Pancreas (tissue), 10 donors: Measurements from ENCODE around the gene DDAH1. TPM values are rescaled to one million over a fixed set of nuclear protein-coding genes. Genes with fewer than 3 reads are reported as not detected.

Experiments used
- ATAC-seq, 4 donors: fragments of 200-7000 bp; cut with Tn5 transposase; one replicate each; pipeline versions ENCODE4 v1.8.0 to v1.9.1; 2020; ENCODE audit warnings: mild to moderate bottlenecking in 4 of 4, moderate library complexity in 4 of 4
- DNase-seq, 6 donors: peaks; one replicate each; pipeline ENCODE4 v3.0.0-alpha.2; 2020
- FAIRE-seq: peaks from 2 replicates; lab custom pipeline; 2012; peaks lifted over from hg19 to GRCh38; lab: Jason Lieb, UNC
- H3K27ac ChIP-seq, 4 donors: fragments of 200-600 bp; sonication (generic); 1 replicate in 3 of 4; 2 replicates in 1 of 4; pipeline versions ENCODE4 v1.5.0 to v1.8.0; 2020
- H3K27me3 ChIP-seq, 4 donors: fragments of 200-600 bp; one replicate each; pipeline ENCODE4 v1.8.0; 2021
- H3K36me3 ChIP-seq, 3 donors: fragments of 200-600 bp; sonication (generic) in 1 of 3; one replicate each; pipeline versions ENCODE4 v1.5.0 to v1.8.0; 2020 to 2021
- H3K4me1 ChIP-seq, 3 donors: fragments of 200-600 bp; one replicate each; pipeline ENCODE4 v1.8.0; 2021
- H3K4me3 ChIP-seq, 4 donors: fragments of 200-600 bp; sonication (generic) in 2 of 4; one replicate each; pipeline versions ENCODE4 v1.5.0 to v1.8.0; 2020 to 2021
- H3K9me3 ChIP-seq, 4 donors: fragments of 200-600 bp; one replicate each; pipeline ENCODE4 v1.8.0; 2021
- WGBS, 2 donors: extraction: QIAGEN DNeasy Blood & Tissue Kit; methylation state at CpG; one replicate each; pipeline ENCODE4 v1.1.7; 2013; 5-methylcytosine and 5-hydroxymethylcytosine counted together
- intact Hi-C, 3 donors: fragments of 100-400 bp; cut with DNase I; formaldehyde crosslinking; loops; one replicate each; pipeline versions ENCODE4 v1.11.1 to v1.14.2; 2022
- polyA plus RNA-seq, 2 donors: library from polyadenylated mRNA; stranded (reverse); fragments of 200-250 nt; gene quantifications; one replicate each; pipeline ENCODE4 v1.2.3, GENCODE V29; 2013
- total RNA-seq, 6 donors: library from RNA; stranded (reverse); fragmentation: NEBNext Ultra II Directional in 4 of 6; extraction: Animal tissue kit (Norgen Biotek cat#: 25700) in 4 of 6; gene quantifications; one replicate each; pipeline versions ENCODE4 v1.2.1 to v1.2.4, GENCODE V29; 2021 to 2023
- TF ChIP-seq, protein P1 (sequence below), 4 donors: fragments of 200-600 bp; sonication (generic) in 3 of 4; IDR thresholded peaks; one replicate each; pipeline versions ENCODE4 v1.5.0 to v1.8.0; 2021; ENCODE audit warnings: antibody characterized with exemption in 4 of 4
- donor health status: healthy with polysubstance abuse.
- donor health status: DM: no; HTN: no; CAD: no; lungs with moderate emphysema.
- donor health status: DM: no; HTN: no; CAD: no.
- donor health status: control.
- donor health status: control.
- donor health status: Bipolar disorder and iron deficiency.
- donor health status: DM: yes; HTN: yes; CAD: no.
- donor health status: DM: no; HTN: no; CAD: no.
- donor health status: DM: no; HTN: no; CAD: no.
- donor health status: DM: yes; HTN: yes; CAD: no.

The DDAH1 gene
- total and polyA plus RNA-seq, 8 donors: 8.1 to 34.2 (median 22.2) TPM

DNA sequence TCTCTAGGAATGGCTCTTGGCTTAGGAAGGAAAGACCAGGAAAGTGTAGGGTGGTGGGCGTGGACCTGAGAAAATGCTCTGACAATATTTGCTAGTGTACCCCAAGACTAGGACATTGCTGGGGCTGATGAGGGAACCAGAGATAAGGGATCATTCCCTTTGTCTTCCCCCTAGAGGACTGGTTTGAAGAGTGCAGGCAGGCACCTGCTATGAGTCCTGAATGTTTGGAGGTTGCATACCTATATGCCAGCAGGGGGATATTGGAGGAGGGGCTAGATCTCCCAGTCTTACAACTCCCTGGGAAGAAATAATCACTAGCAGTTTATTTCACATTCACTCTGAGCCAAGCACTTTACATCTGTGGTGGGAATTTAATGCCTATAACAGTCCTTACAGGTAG, 182.5 kb downstream of the DDAH1 start:
- no peak overlapping the region for H3K27ac ChIP-seq
- TF ChIP-seq, protein P1, sequence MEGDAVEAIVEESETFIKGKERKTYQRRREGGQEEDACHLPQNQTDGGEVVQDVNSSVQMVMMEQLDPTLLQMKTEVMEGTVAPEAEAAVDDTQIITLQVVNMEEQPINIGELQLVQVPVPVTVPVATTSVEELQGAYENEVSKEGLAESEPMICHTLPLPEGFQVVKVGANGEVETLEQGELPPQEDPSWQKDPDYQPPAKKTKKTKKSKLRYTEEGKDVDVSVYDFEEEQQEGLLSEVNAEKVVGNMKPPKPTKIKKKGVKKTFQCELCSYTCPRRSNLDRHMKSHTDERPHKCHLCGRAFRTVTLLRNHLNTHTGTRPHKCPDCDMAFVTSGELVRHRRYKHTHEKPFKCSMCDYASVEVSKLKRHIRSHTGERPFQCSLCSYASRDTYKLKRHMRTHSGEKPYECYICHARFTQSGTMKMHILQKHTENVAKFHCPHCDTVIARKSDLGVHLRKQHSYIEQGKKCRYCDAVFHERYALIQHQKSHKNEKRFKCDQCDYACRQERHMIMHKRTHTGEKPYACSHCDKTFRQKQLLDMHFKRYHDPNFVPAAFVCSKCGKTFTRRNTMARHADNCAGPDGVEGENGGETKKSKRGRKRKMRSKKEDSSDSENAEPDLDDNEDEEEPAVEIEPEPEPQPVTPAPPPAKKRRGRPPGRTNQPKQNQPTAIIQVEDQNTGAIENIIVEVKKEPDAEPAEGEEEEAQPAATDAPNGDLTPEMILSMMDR (IDR thresholded peaks at IDR 0.05): no peak
- no peak for ATAC-seq
- 88 to 90% methylated on average over 1 of the region's 1 CpG for WGBS, 2 donors
- no peaks in the 10 kb centered on the region for H3K9me3 ChIP-seq
- DNase-seq: no peak
- no peak for FAIRE-seq
- intact Hi-C loops: no loop called here
- H3K4me3 ChIP-seq: no peak overlapping the region
- no peaks in the 10 kb centered on the region for H3K4me1 ChIP-seq
- no peaks in the 10 kb centered on the region for H3K36me3 ChIP-seq
- H3K27me3 ChIP-seq: no peaks in the 10 kb centered on the region

DNA sequence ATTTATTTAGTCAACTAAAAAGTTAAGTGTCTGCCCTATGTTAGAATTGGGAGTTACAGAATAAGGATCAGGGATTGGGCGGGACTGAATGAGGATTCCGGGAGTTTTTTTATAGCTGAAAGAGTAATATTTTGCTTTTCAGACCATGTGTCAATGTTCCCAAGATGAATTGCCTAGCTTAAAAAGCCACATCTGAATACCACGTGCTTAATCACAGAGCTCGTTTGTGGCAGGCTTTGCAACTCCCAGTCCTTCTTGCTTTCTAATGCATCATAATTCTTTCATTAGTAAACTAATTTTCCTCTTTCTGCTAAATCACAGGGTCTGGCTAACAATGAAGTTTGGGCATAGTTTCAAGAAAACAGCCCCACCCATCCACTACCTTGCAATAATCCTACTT, 184.3 kb downstream of the DDAH1 start:
- H3K27ac ChIP-seq: no peak overlapping the region
- no peaks in the 10 kb centered on the region for H3K4me1 ChIP-seq
- no peaks in the 10 kb centered on the region for H3K27me3 ChIP-seq
- WGBS, 2 donors: 34 to 43% methylated on average over 4 of the region's 4 CpGs
- no peaks in the 10 kb centered on the region for H3K36me3 ChIP-seq
- no peak for DNase-seq
- intact Hi-C loops: no loop called here
- ATAC-seq: no peak
- no peak overlapping the region for H3K4me3 ChIP-seq
- no peaks in the 10 kb centered on the region for H3K9me3 ChIP-seq
- no peak for FAIRE-seq
- TF ChIP-seq, protein P1 (IDR thresholded peaks at IDR 0.05): no peak

DNA sequence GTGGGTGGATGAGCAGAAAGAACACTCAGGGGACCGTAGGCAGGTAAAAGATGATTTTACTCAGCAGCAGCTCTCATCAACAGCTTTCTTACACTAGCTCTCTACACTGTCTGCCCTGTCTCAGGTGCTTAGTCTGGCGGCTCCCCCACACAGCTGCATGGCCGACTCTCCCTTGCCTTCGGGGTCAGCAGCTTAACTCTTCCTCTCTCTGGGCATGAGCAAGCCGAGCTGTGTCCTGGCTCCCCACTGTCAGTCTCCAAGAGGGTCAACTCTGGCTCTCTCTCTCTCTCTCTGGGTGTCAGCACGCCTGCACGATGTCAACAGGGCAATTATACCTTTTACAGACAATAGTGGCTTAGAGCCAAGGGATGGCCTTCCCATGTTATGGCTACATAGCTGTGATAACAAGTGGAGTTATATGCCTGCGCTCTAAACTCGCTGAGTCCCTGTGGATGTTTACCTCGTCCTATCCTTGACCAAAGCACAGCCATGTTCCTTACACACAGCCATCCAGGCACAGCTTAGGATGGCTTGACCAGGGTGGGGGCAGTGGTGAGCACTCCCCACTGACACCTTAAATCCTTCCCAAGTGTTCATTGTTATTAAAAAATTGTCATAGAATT, 185.4 kb downstream of the DDAH1 start:
- no peaks in the 10 kb centered on the region for H3K36me3 ChIP-seq
- ATAC-seq: no peak
- no peaks in the 10 kb centered on the region for H3K9me3 ChIP-seq
- DNase-seq: no peak
- H3K4me3 ChIP-seq: no peak overlapping the region
- WGBS, 2 donors: 77 to 78% methylated on average over 10 of the region's 10 CpGs
- no peaks in the 10 kb centered on the region for H3K27me3 ChIP-seq
- H3K27ac ChIP-seq: peak overlapping the region in 2 of 4 donors; percentile 68 to 69
- peaks cover 4 to 5% (median 4%) of the 10 kb centered on the region in 3 donors for H3K4me1 ChIP-seq
- FAIRE-seq: no peak
- TF ChIP-seq, protein P1 (IDR thresholded peaks at IDR 0.05): no peak
- intact Hi-C loops: no loop called here

DNA sequence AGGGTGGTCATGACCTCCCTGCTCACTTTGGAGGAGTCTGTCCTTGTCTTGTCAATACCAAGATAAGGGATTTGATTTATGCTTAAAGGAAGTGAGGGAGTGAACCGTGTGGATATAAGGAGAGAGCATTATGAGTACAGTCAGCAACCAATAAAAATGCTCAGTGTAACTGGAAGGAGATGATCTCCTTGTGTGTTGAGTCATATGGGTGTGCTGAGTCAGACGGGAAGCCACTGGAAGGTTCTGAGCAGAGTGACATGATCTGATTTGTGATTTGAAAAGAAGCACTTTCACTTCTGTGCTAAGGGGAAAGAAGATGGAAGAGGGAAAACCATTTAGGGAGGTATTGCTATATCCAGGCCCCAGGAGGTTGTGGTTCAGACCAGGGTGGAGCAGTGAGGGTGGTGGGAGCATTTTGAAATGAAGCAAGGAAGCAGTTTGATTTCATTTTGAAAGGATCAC, 186.1 kb downstream of the DDAH1 start:
- ATAC-seq (peak in 1 of 4 donors; percentile 7), DNase-seq (peak in 1 of 6 donors; percentile 48), FAIRE-seq (no peak)
- TF ChIP-seq, protein P1 (IDR thresholded peaks at IDR 0.05): no peak
- Histone ChIP-seq H3K4me1 (peaks cover 11% of the 10 kb centered on the region in 3 donors), H3K9me3 (no peaks in the 10 kb centered on the region), H3K27me3 (no peaks in the 10 kb centered on the region), H3K36me3 (no peaks in the 10 kb centered on the region), H3K4me3 (no peak overlapping the region), H3K27ac (peak overlapping the region in 2 of 4 donors; percentile 68 to 69)
- WGBS, 2 donors: 16 to 27% methylated on average over 2 of the region's 2 CpGs
- intact Hi-C loops: no loop called here

DNA sequence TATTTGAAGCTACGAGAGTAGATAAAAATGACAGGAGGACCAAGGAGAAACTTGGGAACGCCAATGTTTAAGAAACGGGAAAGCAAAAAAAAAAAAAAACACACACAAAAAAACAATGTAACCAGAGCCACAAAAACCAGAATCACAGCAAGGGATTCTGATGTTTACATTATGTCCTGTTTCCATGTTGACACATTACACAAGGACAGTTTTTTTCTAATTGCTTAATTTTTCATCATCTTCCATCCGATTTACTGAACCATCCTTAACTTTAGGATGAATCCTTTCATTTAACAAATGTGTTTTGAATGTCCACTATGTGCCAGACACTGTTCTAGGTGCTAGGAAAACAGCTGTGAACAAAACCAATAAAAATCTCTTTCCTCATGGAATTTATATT, 187.2 kb downstream of the DDAH1 start:
- no peak for ATAC-seq
- Histone ChIP-seq H3K27ac (no peak overlapping the region), H3K9me3 (no peaks in the 10 kb centered on the region), H3K27me3 (no peaks in the 10 kb centered on the region), H3K36me3 (no peaks in the 10 kb centered on the region), H3K4me3 (no peak overlapping the region), H3K4me1 (peaks cover 13 to 17% (median 17%) of the 10 kb centered on the region in 3 donors)
- intact Hi-C loops: no loop called here
- 86 to 88% methylated on average over 4 of the region's 4 CpGs for WGBS, 2 donors
- TF ChIP-seq, protein P1 (IDR thresholded peaks at IDR 0.05): no peak
- no peak for FAIRE-seq
- DNase-seq: no peak
